GM10266 (cell line): ENCODE results near the gene KPNA1.
A peak's percentile ranks its signal among the peaks of the same experiment; 100 is the strongest.

Source experiments
- DNase-seq: peaks from one replicate; pipeline ENCODE4 v3.0.0; 2012; ENCODE audit errors: extremely low spot score
- CTCF ChIP-seq: IDR thresholded peaks from 2 replicates; pipeline ENCODE4 v1.5.1; 2012; ENCODE audit warnings: mild to moderate bottlenecking, low read depth; ENCODE audit not compliant: control insufficient read depth, insufficient read depth; ENCODE audit errors: missing control alignments

KPNA1 gene

GRCh38 chr3:122435950-122436349, 78.8 kb downstream of the KPNA1 start:
- no peak for TF ChIP-seq CTCF
- no peak for DNase-seq

GRCh38 chr3:122430371-122430770, 84.4 kb downstream of the KPNA1 start:
- TF ChIP-seq CTCF: no peak
- no peak for DNase-seq

- no peak for TF ChIP-seq CTCF
- no peak for DNase-seq
Observed at GRCh38 chr3:122427857-122428471, 86.8 kb downstream of the KPNA1 start.

GRCh38 chr3:122421836-122422235, 92.9 kb downstream of the KPNA1 start:
- no peak for DNase-seq
- no peak for TF ChIP-seq CTCF

GRCh38 chr3:122421101-122421500, 93.6 kb downstream of the KPNA1 start:
- no peak for DNase-seq

GRCh38 chr3:122416966-122417365, 97.8 kb downstream of the KPNA1 start:
- TF ChIP-seq CTCF: no peak
- no peak for DNase-seq

More at GRCh38 chr3:122421101-122421500, 93.6 kb downstream of the KPNA1 start:
- TF ChIP-seq CTCF: no peak

GRCh38 chr3:122415762-122416654, 98.7 kb downstream of the KPNA1 start, which contains the start of gene WDR5B:
TSS of gene WDR5B (minus strand) at chr3:122416062. CDS start at chr3:122415528, 534 bp downstream.
- no peak for TF ChIP-seq CTCF
- DNase-seq: peak; percentile 92
